SIG-M5 (cell line): ENCODE results near the gene DDIT4L.
"Not testable (repeated sequence)": the region's sequence is repeated elsewhere in the genome, so short reads cannot be mapped to it uniquely, and the experiment has no call there.

Experiments used
- DNase-seq: peaks from one replicate; lab custom pipeline; 2025; lab: John Stamatoyannopoulos, UW

The DDIT4L gene

DNA sequence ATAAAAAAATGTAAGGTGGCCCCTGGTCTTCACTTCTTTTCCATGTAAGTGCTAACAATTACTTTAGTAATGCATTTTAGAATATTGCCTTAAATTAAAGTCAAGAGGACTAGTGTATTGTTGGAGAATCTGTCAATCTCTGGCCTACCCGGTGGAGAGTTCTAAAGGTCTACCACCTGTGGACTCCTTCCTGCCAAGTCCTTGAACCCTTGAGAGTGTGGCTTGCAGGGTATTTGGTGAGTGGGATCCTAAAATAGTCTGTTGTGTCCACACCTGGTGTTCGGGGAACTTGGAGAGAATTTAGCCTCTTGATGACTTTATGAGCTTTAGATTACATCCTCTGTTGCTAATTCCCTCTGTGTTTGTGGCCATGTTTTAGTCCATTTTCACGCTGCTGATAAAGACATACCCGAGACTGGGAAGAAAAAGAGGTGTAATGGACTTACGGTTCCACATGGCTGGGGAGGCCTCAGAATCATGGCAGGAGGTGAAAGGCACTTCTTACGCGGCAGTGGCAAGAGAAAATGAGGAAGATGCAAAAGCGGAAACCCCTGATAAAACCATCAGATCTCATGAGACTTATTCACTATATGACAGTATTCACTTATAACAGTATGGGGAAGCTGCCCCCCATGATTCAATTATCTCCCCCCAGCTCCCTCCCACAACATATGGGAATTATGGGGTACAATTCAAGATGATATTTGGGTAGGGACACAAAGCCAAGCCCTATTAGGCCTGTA lies 23.8 kb downstream of the DDIT4L start:
- no peak for DNase-seq

GRCh38 chr4:100165809-100166208 lies 24.5 kb downstream of the DDIT4L start:
- no peak for DNase-seq

DNA sequence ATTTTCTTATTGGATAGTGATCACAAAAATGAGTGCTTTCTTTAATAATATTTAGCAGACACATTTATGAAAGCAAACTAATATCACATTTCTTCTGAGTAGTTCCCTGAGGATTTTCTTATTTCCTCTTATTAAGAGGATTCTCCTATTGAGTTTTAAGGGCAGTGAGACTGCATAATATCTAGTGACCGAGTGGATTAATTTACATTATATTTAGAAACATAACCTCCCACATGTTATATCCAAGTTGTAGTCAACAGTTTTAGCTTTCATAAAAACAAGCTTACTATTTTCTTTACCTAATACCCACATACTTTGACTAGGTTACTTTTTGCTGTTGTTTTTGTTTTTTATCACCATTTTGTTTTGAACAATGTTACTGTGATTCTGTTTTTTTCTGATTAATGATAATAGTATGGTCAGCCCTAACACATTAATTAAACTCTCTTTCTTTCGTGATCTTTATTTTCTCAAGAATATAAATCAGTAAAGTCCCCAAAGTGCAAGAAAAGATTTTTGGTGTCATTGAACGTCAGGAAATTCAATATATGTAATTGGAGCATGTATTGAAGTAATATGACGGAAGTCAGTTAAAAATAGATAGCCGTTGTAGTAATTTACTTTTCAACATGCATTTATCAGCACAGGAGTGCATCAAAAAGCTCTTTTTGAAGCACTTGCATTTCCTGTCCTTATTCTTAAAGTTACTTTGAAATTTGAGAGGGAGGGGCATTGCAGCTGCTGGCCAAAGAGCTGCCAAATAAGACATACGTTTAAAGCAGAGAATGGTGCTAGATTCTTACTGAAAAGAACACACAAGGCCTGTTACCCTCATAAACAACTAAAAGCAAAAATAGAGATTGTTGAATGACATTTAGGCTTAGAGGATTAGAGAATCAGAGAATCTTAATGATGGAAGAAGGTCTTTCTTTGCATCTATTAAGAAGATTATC lies 25.2 kb downstream of the DDIT4L start:
- DNase-seq = no peak

GRCh38 chr4:100162027-100162685 lies 28.1 kb downstream of the DDIT4L start:
- no peak for DNase-seq

- DNase-seq = no peak
Observed at GRCh38 chr4:100149190-100149589, 41.1 kb downstream of the DDIT4L start.

DNA sequence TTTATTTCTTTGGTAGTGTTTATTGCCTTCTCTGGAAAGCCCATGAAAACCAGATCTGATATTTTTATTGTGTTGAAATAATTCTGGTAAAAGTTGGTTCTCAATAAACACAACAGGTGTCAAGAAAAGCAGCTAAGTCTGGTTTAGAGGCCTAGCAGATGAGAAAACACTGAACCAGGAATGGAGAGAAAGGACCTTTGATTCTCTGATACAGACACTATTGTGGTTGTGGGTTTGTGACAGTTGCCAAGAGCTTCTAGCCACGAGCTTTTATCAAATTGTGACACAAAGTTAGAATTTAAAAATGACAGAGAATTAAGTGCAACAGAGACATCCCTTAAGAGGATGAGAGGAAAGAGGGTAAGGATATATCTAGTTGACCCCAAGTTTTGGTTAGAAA lies 42.6 kb downstream of the DDIT4L start:
- no peak for DNase-seq

DNA sequence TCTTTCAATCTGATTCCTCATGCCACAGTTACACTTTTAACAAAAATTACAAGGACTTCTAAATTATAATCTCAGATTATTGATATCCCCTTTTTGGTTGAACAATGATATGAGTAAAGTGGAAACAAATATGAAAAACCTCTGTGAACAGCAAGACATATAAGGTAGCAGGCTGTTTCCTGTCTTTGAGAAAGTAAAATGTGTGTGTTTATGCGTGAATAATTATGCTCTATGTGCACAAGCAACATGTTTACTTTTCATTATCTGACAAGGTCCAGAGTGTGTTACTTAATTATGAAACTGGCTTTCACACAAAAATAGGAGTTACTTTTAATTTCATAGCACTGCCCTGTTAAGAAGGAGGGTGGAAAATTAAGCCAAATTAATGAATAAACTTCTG lies 43.1 kb downstream of the DDIT4L start:
- no peak for DNase-seq

GRCh38 chr4:100146756-100147155 lies 43.5 kb downstream of the DDIT4L start:
- no peak for DNase-seq

DNA sequence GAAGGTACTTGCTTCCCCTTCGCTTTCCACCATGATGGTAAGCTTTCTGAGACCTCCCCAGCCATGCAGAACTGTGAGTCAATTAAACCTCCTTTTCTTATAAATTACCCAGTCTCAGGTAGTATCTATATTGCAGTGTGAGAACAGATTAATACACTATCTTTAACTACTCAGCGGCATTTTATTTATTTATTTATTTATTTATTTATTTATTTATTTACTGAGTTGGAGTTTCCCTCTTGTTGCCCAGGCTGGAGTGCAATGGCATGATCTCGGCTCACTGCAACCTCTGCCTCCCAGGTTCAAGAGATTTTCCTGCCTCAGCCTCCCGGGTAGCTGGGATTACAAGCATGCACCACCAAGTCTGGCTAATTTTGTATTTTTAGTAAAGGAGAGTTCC lies 52.9 kb downstream of the DDIT4L start:
- not testable (repeated sequence) for DNase-seq
